RWPE2 (cell line): ENCODE results near the gene TRPV4.

Experiments
- ATAC-seq: fragments of 200-7000 bp; cut with Tn5 transposase; 3 replicates; pipeline ENCODE4 v1.9.1; 2021; ENCODE audit warnings: low read depth
- DNase-seq: peaks from one replicate; pipeline ENCODE4 v3.0.0-alpha.2; 2020; ENCODE audit warnings: low spot score
- H3K27ac ChIP-seq: fragments of 450-650 bp; 2 replicates; pipeline ENCODE4 v1.5.1; 2017; ENCODE audit warnings: mild to moderate bottlenecking; ENCODE audit not compliant: poor library complexity, severe bottlenecking
- H3K27me3 ChIP-seq: fragments of 250-450 bp; sonication (Bioruptor Pico); 2 replicates; pipeline ENCODE4 v1.5.1; 2021; ENCODE audit warnings: mild to moderate bottlenecking, moderate library complexity; ENCODE audit not compliant: insufficient read depth, poor library complexity, severe bottlenecking
- H3K36me3 ChIP-seq: fragments of 250-450 bp; sonication (Bioruptor Pico); 2 replicates; pipeline ENCODE4 v1.5.1; 2020; ENCODE audit warnings: low read depth, mild to moderate bottlenecking, moderate library complexity
- H3K4me1 ChIP-seq: fragments of 250-450 bp; sonication (Bioruptor Pico); 2 replicates; pipeline ENCODE4 v1.5.1; 2021; ENCODE audit warnings: mild to moderate bottlenecking, moderate library complexity; ENCODE audit not compliant: insufficient read depth, poor library complexity, severe bottlenecking
- H3K4me3 ChIP-seq: fragments of 250-450 bp; sonication (Bioruptor Pico); 2 replicates; pipeline ENCODE4 v1.5.1; 2021; ENCODE audit warnings: mild to moderate bottlenecking, moderate library complexity; ENCODE audit not compliant: severe bottlenecking
- H3K9me3 ChIP-seq: fragments of 250-450 bp; sonication (Bioruptor Pico); 2 replicates; pipeline ENCODE4 v1.5.1; 2021; ENCODE audit warnings: mild to moderate bottlenecking, moderate library complexity; ENCODE audit not compliant: severe bottlenecking
- TF ChIP-seq, protein P1 (sequence below): fragments of 450-650 bp; IDR thresholded peaks from one replicate; pipeline ENCODE4 v1.5.1; 2017; ENCODE audit warnings: mild to moderate bottlenecking, moderate library complexity; ENCODE audit not compliant: poor library complexity, severe bottlenecking

Gene TRPV4

DNA sequence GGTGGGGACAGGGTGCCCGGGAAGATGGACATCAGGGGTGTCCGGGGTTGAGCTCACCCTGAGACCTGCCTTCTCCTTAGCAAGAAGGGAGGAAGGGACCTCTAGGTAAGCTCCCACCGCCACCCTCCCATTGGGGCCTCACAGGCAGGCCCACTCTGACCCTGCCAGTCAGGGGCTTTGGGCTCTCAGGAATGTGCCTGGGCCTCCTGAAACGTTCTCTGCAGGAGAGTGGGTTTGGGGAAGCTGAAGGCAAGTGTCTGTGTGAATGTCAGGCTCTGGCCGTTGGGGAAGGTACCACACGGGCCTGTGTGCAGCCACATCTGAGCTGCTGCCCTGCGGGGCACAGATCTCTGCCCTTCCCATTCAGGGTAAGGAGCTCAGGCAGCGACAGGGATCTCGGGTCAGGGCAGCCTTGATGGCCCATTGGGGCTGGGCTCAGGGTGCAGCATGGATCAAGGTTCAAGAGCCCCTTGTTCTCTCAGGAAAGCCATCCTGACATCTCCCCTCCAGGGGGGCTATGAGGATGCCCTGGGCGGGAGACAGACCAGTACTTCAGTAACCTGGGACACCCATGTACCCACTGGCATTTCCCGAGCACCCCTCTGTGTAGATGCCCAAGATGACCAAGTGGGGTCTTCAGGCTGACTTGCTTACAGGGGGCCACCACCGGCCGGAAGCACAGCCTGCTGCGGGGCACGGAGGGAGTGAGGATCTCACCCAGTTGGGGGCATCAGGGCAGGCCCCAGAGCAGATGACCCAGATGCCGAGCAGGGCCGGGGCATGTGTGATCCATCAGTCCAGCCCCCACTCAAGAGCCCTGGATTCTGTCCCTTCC is 89.9 kb downstream of the TRPV4 start:
- no peaks in the 10 kb centered on the region for H3K36me3 ChIP-seq
- DNase-seq (peak; percentile 41), ATAC-seq (no peak)
- no peaks in the 10 kb centered on the region for H3K4me1 ChIP-seq
- H3K27ac ChIP-seq, result no peak overlapping the region
- H3K27me3 ChIP-seq, result no peaks in the 10 kb centered on the region
- no peak overlapping the region for H3K4me3 ChIP-seq
- H3K9me3 ChIP-seq, result no peaks in the 10 kb centered on the region
- TF ChIP-seq, protein P1, sequence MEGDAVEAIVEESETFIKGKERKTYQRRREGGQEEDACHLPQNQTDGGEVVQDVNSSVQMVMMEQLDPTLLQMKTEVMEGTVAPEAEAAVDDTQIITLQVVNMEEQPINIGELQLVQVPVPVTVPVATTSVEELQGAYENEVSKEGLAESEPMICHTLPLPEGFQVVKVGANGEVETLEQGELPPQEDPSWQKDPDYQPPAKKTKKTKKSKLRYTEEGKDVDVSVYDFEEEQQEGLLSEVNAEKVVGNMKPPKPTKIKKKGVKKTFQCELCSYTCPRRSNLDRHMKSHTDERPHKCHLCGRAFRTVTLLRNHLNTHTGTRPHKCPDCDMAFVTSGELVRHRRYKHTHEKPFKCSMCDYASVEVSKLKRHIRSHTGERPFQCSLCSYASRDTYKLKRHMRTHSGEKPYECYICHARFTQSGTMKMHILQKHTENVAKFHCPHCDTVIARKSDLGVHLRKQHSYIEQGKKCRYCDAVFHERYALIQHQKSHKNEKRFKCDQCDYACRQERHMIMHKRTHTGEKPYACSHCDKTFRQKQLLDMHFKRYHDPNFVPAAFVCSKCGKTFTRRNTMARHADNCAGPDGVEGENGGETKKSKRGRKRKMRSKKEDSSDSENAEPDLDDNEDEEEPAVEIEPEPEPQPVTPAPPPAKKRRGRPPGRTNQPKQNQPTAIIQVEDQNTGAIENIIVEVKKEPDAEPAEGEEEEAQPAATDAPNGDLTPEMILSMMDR, result no peak

- Histone ChIP-seq H3K36me3 (no peaks in the 10 kb centered on the region), H3K9me3 (no peaks in the 10 kb centered on the region), H3K4me3 (no peak overlapping the region), H3K27ac (no peak overlapping the region), H3K27me3 (no peaks in the 10 kb centered on the region), H3K4me1 (no peaks in the 10 kb centered on the region)
- ATAC-seq (no peak), DNase-seq (peak; percentile 27)
- TF ChIP-seq, protein P1, result no peak
These were observed 91.1 kb downstream of the TRPV4 start for GRCh38 chr12:109741970-109742703.

DNA sequence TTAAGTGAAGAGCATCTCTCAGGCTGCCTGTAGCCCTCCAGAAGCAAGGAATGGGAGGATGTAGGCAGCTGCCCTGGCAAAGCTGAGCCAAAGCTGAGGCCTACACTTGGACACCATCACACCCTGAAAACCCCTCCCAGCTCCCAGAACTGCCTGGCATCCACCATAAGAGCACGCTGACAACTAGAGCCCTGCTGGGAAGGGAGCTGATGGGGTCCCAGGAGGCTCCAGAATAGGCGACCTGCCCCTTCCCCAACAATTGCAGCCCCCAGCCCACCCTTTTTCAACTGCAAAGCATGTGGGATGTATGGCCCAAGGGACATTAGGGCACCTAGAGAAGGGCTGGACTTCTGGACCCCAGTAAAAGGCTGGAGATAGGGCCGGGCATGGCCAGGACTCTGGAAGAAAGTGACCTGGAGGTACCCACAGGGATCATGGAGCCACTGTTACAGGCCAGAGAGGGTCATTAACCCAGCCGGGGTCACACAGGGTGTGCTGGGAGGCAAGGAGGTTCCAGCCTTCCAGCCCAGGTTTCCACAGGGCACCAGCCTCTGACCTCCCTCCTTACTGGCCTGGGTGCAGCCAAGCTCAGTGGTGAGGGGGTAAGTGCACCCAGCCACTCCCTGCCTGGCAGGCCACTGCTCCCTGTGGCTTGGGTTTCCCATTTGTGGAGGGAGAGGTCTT is 91.8 kb downstream of the TRPV4 start:
- H3K9me3 ChIP-seq, result no peaks in the 10 kb centered on the region
- no peaks in the 10 kb centered on the region for H3K36me3 ChIP-seq
- no peaks in the 10 kb centered on the region for H3K4me1 ChIP-seq
- H3K27me3 ChIP-seq, result no peaks in the 10 kb centered on the region
- H3K4me3 ChIP-seq, result no peak overlapping the region
- ATAC-seq (no peak), DNase-seq (peak; percentile 33)
- TF ChIP-seq, protein P1, result no peak
- H3K27ac ChIP-seq, result no peak overlapping the region

DNA sequence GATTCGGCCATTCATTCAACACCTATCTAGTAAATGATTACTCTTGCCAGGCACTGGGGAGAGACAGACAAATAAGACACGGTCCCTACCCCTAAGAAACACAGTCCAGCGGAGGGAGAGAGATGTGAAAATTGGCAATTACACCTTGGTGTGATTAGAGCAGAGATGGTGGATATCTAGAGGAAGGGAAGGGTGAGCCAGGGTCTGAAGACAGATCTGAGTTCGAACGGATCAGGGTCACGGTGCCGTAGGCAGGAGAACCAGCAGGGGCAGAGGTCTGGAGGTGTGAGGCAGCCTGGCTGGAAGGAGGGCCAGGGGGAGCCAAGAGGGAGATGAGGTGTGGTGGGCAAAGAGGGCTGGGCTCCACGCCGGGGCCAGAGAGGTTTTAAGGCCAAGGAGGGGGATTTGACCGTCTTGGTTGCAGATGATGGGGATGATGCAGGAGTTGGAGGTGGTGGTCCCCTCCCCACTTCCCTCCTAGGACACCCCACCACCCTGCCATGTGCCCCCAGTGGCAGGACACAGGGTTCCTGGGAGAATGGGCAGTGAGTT is 92.4 kb downstream of the TRPV4 start:
- Histone ChIP-seq H3K27me3 (no peaks in the 10 kb centered on the region), H3K9me3 (no peaks in the 10 kb centered on the region), H3K27ac (no peak overlapping the region), H3K4me3 (no peak overlapping the region), H3K36me3 (no peaks in the 10 kb centered on the region), H3K4me1 (no peaks in the 10 kb centered on the region)
- ATAC-seq (no peak), DNase-seq (peak; percentile 40)
- TF ChIP-seq, protein P1, result no peak
